T-cell (primary cell): ENCODE results near the gene DDIT4. TPM values are rescaled to one million over a fixed set of nuclear protein-coding genes. Genes with fewer than 3 reads are reported as not detected.
"Not testable (repeated sequence)": the region's sequence is repeated elsewhere in the genome, so short reads cannot be mapped to it uniquely, and the experiment has no call there.

Experiments
- ATAC-seq, 4 experiments: fragments of 200-7000 bp in 3 of 4; fragments of 150-1000 bp in 1 of 4; cut with Tn5 transposase; replicated peaks in 1 of 4; 1 replicate in 3 of 4; 2 replicates in 1 of 4; pipeline ENCODE4 v1.10.0; 2021; ENCODE audit warnings: moderate library complexity in 3 of 4, mild to moderate bottlenecking in 2 of 4, moderate number of reproducible peaks in 1 of 4
- CTCF ChIA-PET, 2 donors: fragments of 300-600 bp; sonication (Branson Sonifier 250); formaldehyde crosslinking; loops; one replicate each; lab custom pipeline; 2022; ENCODE audit warnings: antibody characterized with exemption in 2 of 2; lab: Charles Lee
- POLR2A ChIA-PET, 2 donors: fragments of 300-600 bp; sonication (Branson Sonifier 250); formaldehyde crosslinking; loops; one replicate each; lab custom pipeline; 2022; ENCODE audit warnings: antibody characterized with exemption in 2 of 2; lab: Charles Lee
- DNase-seq, 35 experiments: peaks; one replicate each; pipeline versions ENCODE4 v3.0.0 to v3.0.0-alpha.2; 2013 to 2023
- H3K27ac ChIP-seq: one replicate; pipeline ENCODE4 v1.5.1; 2013; ENCODE audit warnings: low read length
- H3K27me3 ChIP-seq, 2 experiments: replicated peaks in 1 of 2; 1 replicate in 1 of 2; 2 replicates in 1 of 2; pipeline versions ENCODE4 v1.6.1 to v1.7.0; 2013; ENCODE audit warnings: low read length in 1 of 2, mixed read lengths in 1 of 2; ENCODE audit not compliant: control insufficient read depth in 2 of 2, insufficient read depth in 2 of 2; ENCODE audit errors: extremely low read depth in 1 of 2
- H3K36me3 ChIP-seq, 2 donors: 1 replicate in 1 of 2; 2 replicates in 1 of 2; pipeline versions ENCODE4 v1.6.1 to v1.7.0; 2013; ENCODE audit warnings: low read length in 1 of 2; ENCODE audit not compliant: control insufficient read depth in 2 of 2, insufficient read depth in 1 of 2; ENCODE audit errors: extremely low read depth in 1 of 2
- H3K4me1 ChIP-seq, 2 experiments: 1 replicate in 1 of 2; 2 replicates in 1 of 2; pipeline versions ENCODE4 v1.6.1 to v1.7.0; 2013; ENCODE audit warnings: low read length in 2 of 2, mixed read lengths in 1 of 2; ENCODE audit not compliant: insufficient read depth in 2 of 2, control insufficient read depth in 1 of 2; ENCODE audit errors: extremely low read depth in 1 of 2
- H3K4me3 ChIP-seq, 2 donors: 1 replicate in 1 of 2; 2 replicates in 1 of 2; pipeline versions ENCODE4 v1.5.1 to v1.7.0; 2013; ENCODE audit warnings: mild to moderate bottlenecking in 2 of 2, low read length in 1 of 2, moderate library complexity in 1 of 2; ENCODE audit not compliant: control insufficient read depth in 1 of 2; ENCODE audit errors: extremely low read depth in 1 of 2
- H3K9me3 ChIP-seq: 2 replicates; pipeline ENCODE4 v1.7.0; 2013
- H3K27ac Mint-ChIP-seq, 2 donors: one replicate each; pipeline ENCODE4 v1.8.0; 2020 to 2021; ENCODE audit warnings: mild to moderate bottlenecking in 2 of 2, mixed read lengths in 2 of 2
- H3K27me3 Mint-ChIP-seq, 2 donors: one replicate each; pipeline ENCODE4 v1.8.0; 2021 to 2022; ENCODE audit warnings: mixed read lengths in 2 of 2
- H3K36me3 Mint-ChIP-seq: one replicate; pipeline ENCODE4 v1.8.0; 2021; ENCODE audit warnings: mixed read lengths
- H3K4me1 Mint-ChIP-seq, 3 donors: one replicate each; pipeline ENCODE4 v1.8.0; 2020 to 2022; ENCODE audit warnings: mixed read lengths in 3 of 3, mild to moderate bottlenecking in 1 of 3
- H3K4me3 Mint-ChIP-seq, 3 donors: one replicate each; pipeline ENCODE4 v1.8.0; 2020 to 2022; ENCODE audit warnings: mild to moderate bottlenecking in 3 of 3, mixed read lengths in 3 of 3, moderate library complexity in 3 of 3
- H3K9me3 Mint-ChIP-seq, 3 donors: one replicate each; pipeline ENCODE4 v1.8.0; 2020 to 2022; ENCODE audit warnings: mixed read lengths in 3 of 3
- WGBS: methylation state at CpG from one replicate; pipeline ENCODE4 v1.1.5; 2013; ENCODE audit warnings: missing lambda C conversion rate; ENCODE audit not compliant: insufficient coverage; 5-methylcytosine and 5-hydroxymethylcytosine counted together
- total RNA-seq, 35 experiments: library from RNA in 6 of 35; stranded (reverse) in 6 of 35; fragments of 120-200 nt in 1 of 35; gene quantifications; one replicate each; pipeline versions ENCODE4 v1.2.1 to v1.2.4 and lab custom pipeline; 2013 to 2026

Gene DDIT4
- total RNA-seq, 5 donors from 2014 or later (not counting 1 experiment from before 2014, with no cell fraction given), result 39.9 to 326 (median 52.1) TPM

DNA sequence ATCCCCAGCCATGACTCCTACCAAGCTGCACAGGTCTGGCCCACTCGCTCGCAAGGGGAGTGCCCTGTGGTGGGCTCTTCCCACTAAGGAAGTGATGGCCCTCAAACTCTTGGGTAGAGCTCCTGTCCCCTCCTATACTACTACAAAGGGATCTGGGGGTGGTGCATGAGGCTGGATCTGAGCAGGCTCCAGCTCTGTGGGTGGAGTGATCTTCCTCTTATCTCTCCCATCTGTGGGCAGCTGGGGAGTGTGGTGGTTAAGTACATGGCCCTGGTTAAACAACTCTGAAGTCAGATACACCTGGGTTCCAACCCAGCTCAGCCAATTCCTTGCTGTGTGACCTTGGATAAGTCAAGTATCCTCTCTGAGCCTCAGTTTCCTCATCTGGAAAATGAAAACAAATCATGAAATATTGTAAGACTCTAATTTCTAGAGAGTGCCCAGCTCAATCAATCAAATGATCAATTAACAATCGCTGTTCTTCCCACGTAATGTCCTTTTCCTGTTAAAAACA lies 17.4 kb downstream of the DDIT4 start:
- Histone ChIP-seq H3K4me3 (no peak overlapping the region), H3K27ac (no peak overlapping the region), H3K4me1 (peaks cover 11 to 58% of the 10 kb centered on the region in 2 experiments), H3K9me3 (no peaks in the 10 kb centered on the region), H3K36me3 (peaks cover 0 to 4% of the 10 kb centered on the region in 2 donors), H3K27me3 (no peaks in the 10 kb centered on the region)
- H3K27ac Mint-ChIP-seq, result peak overlapping the region; percentile 67 to 80
- H3K4me1 Mint-ChIP-seq, result peaks cover 59 to 68% (median 68%) of the 10 kb centered on the region in 3 donors
- ATAC-seq (peak; percentile 40 to 68 (median 60)), DNase-seq (peak in 9 of 35 experiments; percentile 19 to 70 (median 34))
- no peaks in the 10 kb centered on the region for H3K9me3 Mint-ChIP-seq
- peak overlapping the region in 1 of 3 donors; percentile 37 for H3K4me3 Mint-ChIP-seq
- CTCF ChIA-PET, result interaction anchor here (0.5 to 1.5 kb wide), 11 partner anchors 12 to 68 kb away, joined by 3 to 7 read pairs (median 3); no protein-coding TSS in a partner anchor
- peaks cover 3% of the 10 kb centered on the region for H3K36me3 Mint-ChIP-seq
- no CpG with 5 or more reads among the region's 4 CpGs for WGBS
- POLR2A ChIA-PET, result interaction anchor here in 1 of 2 donors (0.5 to 1.5 kb wide), 3 partner anchors 13 to 154 kb away, joined by 4 to 5 read pairs (median 5); no protein-coding TSS in a partner anchor
- no peaks in the 10 kb centered on the region for H3K27me3 Mint-ChIP-seq

DNA sequence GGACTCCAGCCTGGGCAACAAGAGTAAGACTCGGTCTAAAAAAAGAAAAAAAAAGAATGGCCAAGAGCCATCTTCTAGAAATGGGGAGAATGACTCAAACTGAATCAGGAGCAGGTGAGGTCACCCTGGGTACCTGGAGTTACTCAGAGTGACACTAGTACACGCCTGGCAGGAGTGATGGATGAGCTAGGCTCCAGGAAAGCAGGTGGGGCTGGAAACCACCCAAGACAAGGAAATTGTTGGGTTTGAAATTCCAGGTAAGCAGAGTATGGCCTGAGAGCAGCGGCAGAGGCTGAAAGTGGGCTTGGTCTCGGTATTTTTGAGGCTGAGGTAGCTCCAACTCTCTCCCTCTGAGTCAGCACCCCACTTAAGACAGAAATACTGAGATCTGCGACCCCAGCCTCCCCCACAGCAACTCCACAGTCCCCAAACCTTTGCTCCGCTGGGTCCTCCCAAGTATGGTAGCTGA lies 18.5 kb downstream of the DDIT4 start:
- H3K4me1 Mint-ChIP-seq, result peaks cover 55 to 65% (median 64%) of the 10 kb centered on the region in 3 donors
- ATAC-seq (no peak), DNase-seq (no peak)
- H3K27me3 Mint-ChIP-seq, result no peaks in the 10 kb centered on the region
- CTCF ChIA-PET, result interaction anchor here (0.5 to 1.5 kb wide), 5 partner anchors 8 to 126 kb away, joined by 3 to 5 read pairs (median 4); no protein-coding TSS in a partner anchor
- H3K27ac ChIP-seq, result no peak overlapping the region
- H3K36me3 Mint-ChIP-seq, result peaks cover 3% of the 10 kb centered on the region
- no peaks in the 10 kb centered on the region for H3K9me3 ChIP-seq
- 60% methylated on average over 5 of the region's 6 CpGs for WGBS
- H3K4me1 ChIP-seq, result peaks cover 15 to 60% of the 10 kb centered on the region in 2 experiments
- no peak overlapping the region for H3K4me3 ChIP-seq
- peaks cover 0 to 2% of the 10 kb centered on the region in 2 donors for H3K36me3 ChIP-seq
- no peaks in the 10 kb centered on the region for H3K9me3 Mint-ChIP-seq
- POLR2A ChIA-PET, result interaction anchor here in 1 of 2 donors (1.1 to 1.5 kb wide), 3 partner anchors 12 to 17 kb away, joined by 3 to 5 read pairs (median 4); no protein-coding TSS in a partner anchor
- no peaks in the 10 kb centered on the region for H3K27me3 ChIP-seq
- H3K4me3 Mint-ChIP-seq, result peak overlapping the region in 1 of 3 donors; percentile 37
- peak overlapping the region; percentile 76 to 79 for H3K27ac Mint-ChIP-seq

DNA sequence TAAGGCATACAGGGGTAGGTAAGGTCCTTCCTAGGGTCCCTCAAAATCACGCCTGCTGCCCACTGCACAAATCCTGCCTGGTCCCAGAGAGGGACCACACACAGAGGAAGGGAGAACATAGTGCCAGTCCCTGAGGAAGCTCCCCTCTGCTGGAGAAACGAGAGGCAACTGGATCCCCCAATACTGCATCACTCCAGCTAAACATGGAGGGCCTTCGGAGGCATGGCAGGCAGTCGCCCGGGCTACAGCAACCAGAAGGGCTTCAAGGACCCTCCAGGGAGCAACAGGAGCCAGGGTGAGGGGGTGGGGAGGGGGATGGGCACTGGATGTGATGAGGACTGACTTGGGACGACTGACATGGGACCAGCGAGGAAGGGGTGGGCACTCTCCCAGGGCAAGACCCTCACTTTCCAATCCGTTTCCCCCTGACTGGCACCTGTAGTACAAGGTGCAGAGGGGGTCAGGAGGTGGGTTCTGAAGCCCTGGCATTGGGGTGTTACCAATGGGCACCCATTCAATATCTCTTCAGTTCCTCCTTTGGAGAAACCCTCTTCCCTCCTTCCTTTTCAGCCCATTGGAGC lies 21.7 kb downstream of the DDIT4 start:
- H3K4me3 Mint-ChIP-seq, result peak overlapping the region in 1 of 3 donors; percentile 46
- Histone ChIP-seq H3K27ac (peak overlapping the region; percentile 99), H3K27me3 (no peaks in the 10 kb centered on the region), H3K4me1 (peaks cover 17 to 75% of the 10 kb centered on the region in 2 experiments), H3K4me3 (no peak overlapping the region), H3K36me3 (no peaks in the 10 kb centered on the region), H3K9me3 (no peaks in the 10 kb centered on the region)
- peak overlapping the region; percentile 91 for H3K27ac Mint-ChIP-seq
- ChIA-PET CTCF (no interaction called here), POLR2A (interaction anchor here (0.7 to 1.2 kb wide), 3 partner anchors 20 to 208 kb away, joined by 3 to 6 read pairs (median 6); no protein-coding TSS in a partner anchor)
- H3K9me3 Mint-ChIP-seq, result no peaks in the 10 kb centered on the region
- DNase-seq, result no peak
- no CpG with 5 or more reads among the region's 8 CpGs for WGBS
- ATAC-seq, result no peak
- peaks cover 63 to 76% (median 74%) of the 10 kb centered on the region in 3 donors for H3K4me1 Mint-ChIP-seq
- H3K36me3 Mint-ChIP-seq, result peaks cover 3% of the 10 kb centered on the region
- H3K27me3 Mint-ChIP-seq, result no peaks in the 10 kb centered on the region

DNA sequence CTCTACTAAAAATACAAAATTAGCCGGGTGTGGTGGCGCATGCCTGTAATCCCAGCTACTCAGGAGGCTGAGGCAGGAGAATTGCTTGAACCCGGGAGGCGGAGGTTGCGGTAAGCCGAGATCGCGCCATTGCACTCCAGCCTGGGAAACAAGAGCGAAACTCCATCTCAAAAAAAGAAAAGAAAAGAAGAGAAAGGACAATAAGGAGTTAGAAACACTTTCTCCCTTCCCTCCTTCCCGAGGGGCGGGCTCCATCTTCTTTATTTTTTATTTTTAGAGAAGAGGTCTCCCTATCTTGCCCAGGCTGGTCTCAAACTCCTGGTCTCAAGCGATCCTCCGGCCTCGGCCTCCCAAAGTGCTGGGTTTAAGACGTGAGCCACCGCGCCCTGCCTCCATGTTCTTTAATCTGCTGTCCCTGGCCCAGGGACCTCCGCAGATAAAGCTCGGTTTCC lies 23.1 kb downstream of the DDIT4 start:
- Mint-ChIP-seq H3K27ac (peak overlapping the region; percentile 96 to 99), H3K4me1 (peaks cover 62 to 71% (median 69%) of the 10 kb centered on the region in 3 donors), H3K4me3 (peak overlapping the region; percentile 72 to 78 (median 77))
- ATAC-seq, H3K9me3 ChIP-seq, DNase-seq, H3K36me3 Mint-ChIP-seq, H3K36me3 ChIP-seq, H3K27me3 Mint-ChIP-seq, H3K27me3 ChIP-seq, H3K9me3 Mint-ChIP-seq: not testable (repeated sequence)
- ChIA-PET CTCF (interaction anchor here (0.6 to 2.4 kb wide), 19 partner anchors 10 to 279 kb away, joined by 3 to 26 read pairs (median 5); partner anchors contain the start of genes ANAPC16 (in 1 of the 2) and DDIT4 (in 1 of the 2)), POLR2A (interaction anchor here (0.6 to 1.2 kb wide), 18 partner anchors 11 to 207 kb away, joined by 3 to 18 read pairs (median 5); partner anchors contain the start of genes DDIT4 (in 1 of the 2) and DNAJB12 (in 1 of the 2))
- 0% methylated on average over 8 of the region's 19 CpGs for WGBS
- H3K4me3 ChIP-seq, result peak overlapping the region in 1 of 2 donors; percentile 72
- peak overlapping the region; percentile 99 for H3K27ac ChIP-seq
- peaks cover 10 to 62% of the 10 kb centered on the region in 2 experiments for H3K4me1 ChIP-seq

DNA sequence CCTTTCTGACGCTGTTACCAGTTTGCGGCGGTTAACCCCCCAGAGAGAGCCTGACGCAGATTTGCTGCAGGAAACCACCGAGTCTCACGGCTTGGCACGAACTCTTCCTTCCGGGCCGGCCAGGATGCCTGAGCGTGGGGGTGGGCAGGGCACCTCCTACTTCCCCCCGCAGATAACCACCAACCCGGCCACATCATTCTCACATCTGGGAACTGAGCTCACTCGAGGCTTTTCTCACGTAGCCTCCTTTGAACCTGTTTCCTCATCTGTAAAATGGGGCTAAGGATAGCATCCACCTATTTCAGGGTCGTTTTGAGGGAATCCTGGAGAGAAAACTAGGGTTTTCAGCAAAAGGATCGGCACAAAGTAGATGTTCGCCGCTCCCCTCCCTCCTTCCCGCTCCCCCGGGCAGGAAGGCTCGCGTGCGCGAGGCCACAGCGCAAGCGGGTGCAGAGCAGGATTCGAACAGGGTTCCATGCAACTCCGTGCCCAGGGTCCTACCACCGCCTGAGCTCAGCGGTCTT lies 23.6 kb downstream of the DDIT4 start:
- Mint-ChIP-seq H3K4me3 (peak overlapping the region; percentile 72 to 78 (median 77)), H3K27ac (peak overlapping the region; percentile 96 to 99), H3K36me3 (peaks cover 3% of the 10 kb centered on the region), H3K27me3 (no peaks in the 10 kb centered on the region), H3K9me3 (no peaks in the 10 kb centered on the region), H3K4me1 (peaks cover 58 to 66% (median 64%) of the 10 kb centered on the region in 3 donors)
- H3K27ac ChIP-seq, result peak overlapping the region; percentile 99
- POLR2A ChIA-PET, result interaction anchor here (0.6 to 1.2 kb wide), 19 partner anchors 11 to 207 kb away, joined by 3 to 18 read pairs (median 5); partner anchors contain the start of genes DDIT4 (in 1 of the 2) and DNAJB12 (in 1 of the 2)
- CTCF ChIA-PET, result interaction anchor here (0.6 to 2.4 kb wide), 19 partner anchors 10 to 279 kb away, joined by 3 to 26 read pairs (median 5); partner anchors contain the start of genes ANAPC16 (in 1 of the 2) and DDIT4 (in 1 of the 2)
- ATAC-seq, result peak; percentile 80 to 89 (median 84)
- peak overlapping the region; percentile 64 to 72 for H3K4me3 ChIP-seq
- H3K4me1 ChIP-seq, result peaks cover 8 to 57% of the 10 kb centered on the region in 2 experiments
- no peaks in the 10 kb centered on the region for H3K27me3 ChIP-seq
- WGBS, result 0% methylated on average over 29 of the region's 30 CpGs
- DNase-seq, result peak; percentile 77 to 99 (median 97)
- no peaks in the 10 kb centered on the region for H3K36me3 ChIP-seq
- no peaks in the 10 kb centered on the region for H3K9me3 ChIP-seq
